Stimulated activated CD8-positive, alpha-beta memory T cell treated with anti-CD3 and anti-CD28 coated beads, Interleukin-15, amount 100 ng/mL, for 1 hour (primary cell): Measurements from ENCODE around the gene TMEM165.
A peak's percentile ranks its signal among the peaks of the same experiment; 100 is the strongest.
"Not testable (repeated sequence)": the region's sequence is repeated elsewhere in the genome, so short reads cannot be mapped to it uniquely, and the experiment has no call there.

Experiments used
- DNase-seq: peaks from one replicate; pipeline ENCODE4 v3.0.0-alpha.2; 2020; ENCODE audit warnings: low read depth

TMEM165 gene

GRCh38 chr4:55395529-55396307, at the start of gene TMEM165:
TSS of gene TMEM165 (plus strand) at chr4:55395957. CDS start at chr4:55396190, 233 bp downstream.
- peak; percentile 69 for DNase-seq

GRCh38 chr4:55345980-55346850, 49.5 kb upstream of the TMEM165 start, which contains the start of gene SRD5A3:
TSS of gene SRD5A3 (plus strand) at chr4:55346242. CDS start at chr4:55346337, 95 bp downstream.
- peak; percentile 66 for DNase-seq

- DNase-seq = no peak
Measured at GRCh38 chr4:55346851-55347255, 48.9 kb upstream of the TMEM165 start.

- DNase-seq = no peak
Measured at GRCh38 chr4:55347610-55348228, 48.0 kb upstream of the TMEM165 start.

GRCh38 chr4:55348466-55348865, 47.3 kb upstream of the TMEM165 start:
- DNase-seq = no peak

GRCh38 chr4:55350870-55351269, 44.9 kb upstream of the TMEM165 start:
- not testable (repeated sequence) for DNase-seq

- DNase-seq = no peak
Measured at GRCh38 chr4:55351824-55352223, 43.9 kb upstream of the TMEM165 start.

- DNase-seq = no peak
Measured at GRCh38 chr4:55352726-55353125, 43.0 kb upstream of the TMEM165 start.

- not testable (repeated sequence) for DNase-seq
Measured at GRCh38 chr4:55353228-55353747, 42.5 kb upstream of the TMEM165 start.

- no peak for DNase-seq
Measured at GRCh38 chr4:55354648-55355047, 41.1 kb upstream of the TMEM165 start.

- no peak for DNase-seq
Measured at GRCh38 chr4:55355555-55355954, 40.2 kb upstream of the TMEM165 start.

- no peak for DNase-seq
Measured at GRCh38 chr4:55356991-55357461, 38.7 kb upstream of the TMEM165 start.

GRCh38 chr4:55358246-55358645, 37.5 kb upstream of the TMEM165 start:
- DNase-seq = no peak

- no peak for DNase-seq
Measured at GRCh38 chr4:55358668-55359067, 37.1 kb upstream of the TMEM165 start.

GRCh38 chr4:55359397-55359916, 36.3 kb upstream of the TMEM165 start:
- no peak for DNase-seq

GRCh38 chr4:55362938-55363337, 32.8 kb upstream of the TMEM165 start:
- DNase-seq = not testable (repeated sequence)

- DNase-seq = no peak
Measured at GRCh38 chr4:55363691-55364351, 31.9 kb upstream of the TMEM165 start.

GRCh38 chr4:55364691-55365344, 30.9 kb upstream of the TMEM165 start:
- no peak for DNase-seq

- no peak for DNase-seq
Measured at GRCh38 chr4:55365345-55365728, 30.4 kb upstream of the TMEM165 start.

- no peak for DNase-seq
Measured at GRCh38 chr4:55366621-55367020, 29.1 kb upstream of the TMEM165 start.
